HG03066 (cell line): ENCODE measurements around the gene PHF20.
"Not testable (repeated sequence)": the region's sequence is repeated elsewhere in the genome, so short reads cannot be mapped to it uniquely, and the experiment has no call there.

Experiments
- ATAC-seq: cut with Tn5 transposase; IDR thresholded peaks from one replicate; pipeline ENCODE4 v1.9.1; 2021; ENCODE audit warnings: low read depth; ENCODE audit not compliant: unreplicated experiment

Gene PHF20

GRCh38 chr20:35771689-35772562 is at the start of gene PHF20:
Gene PHF20 (plus strand): TSS chr20:35772015. CDS start chr20:35801523, 29,508 bp downstream.
- ATAC-seq = peak; percentile 71

- not testable (repeated sequence) for ATAC-seq
Observed at GRCh38 chr20:35723275-35723639, 48.6 kb upstream of the PHF20 start.

GRCh38 chr20:35723652-35724320 is 48.0 kb upstream of the PHF20 start:
- ATAC-seq = not testable (repeated sequence)

GRCh38 chr20:35724321-35725230 is 47.2 kb upstream of the PHF20 start:
- ATAC-seq = no peak

- no peak for ATAC-seq
Observed at GRCh38 chr20:35726842-35727711, 44.7 kb upstream of the PHF20 start.

GRCh38 chr20:35729283-35729807 is 42.5 kb upstream of the PHF20 start:
- no peak for ATAC-seq

- ATAC-seq = no peak
Observed at GRCh38 chr20:35729836-35730582, 41.8 kb upstream of the PHF20 start.

- ATAC-seq = no peak
Observed at GRCh38 chr20:35730583-35731468, 41.0 kb upstream of the PHF20 start.

- ATAC-seq = no peak
Observed at GRCh38 chr20:35731469-35731788, 40.4 kb upstream of the PHF20 start.

GRCh38 chr20:35731862-35732643 is 39.8 kb upstream of the PHF20 start:
- no peak for ATAC-seq

- ATAC-seq = no peak
Observed at GRCh38 chr20:35732644-35732982, 39.2 kb upstream of the PHF20 start.

- ATAC-seq = no peak
Observed at GRCh38 chr20:35734374-35734773, 37.4 kb upstream of the PHF20 start.

GRCh38 chr20:35734777-35735649 is 36.8 kb upstream of the PHF20 start:
- no peak for ATAC-seq

GRCh38 chr20:35735826-35736470 is 35.9 kb upstream of the PHF20 start:
- ATAC-seq = no peak

GRCh38 chr20:35737865-35738333 is 33.9 kb upstream of the PHF20 start:
- ATAC-seq = no peak
